Testis (tissue), 3 donors: ENCODE data around the gene HOXB1. TPM values are rescaled to one million over a fixed set of nuclear protein-coding genes. Genes with fewer than 3 reads are reported as not detected.

ENCODE experiments used
- DNase-seq: peaks from one replicate; pipeline ENCODE4 v3.0.0-alpha.2; 2019
- H3K27ac ChIP-seq, 2 donors: fragments of 200-600 bp; sonication (generic); one replicate each; pipeline ENCODE4 v1.5.1; 2019
- H3K27me3 ChIP-seq: fragments of 200-600 bp; sonication (generic); one replicate; pipeline ENCODE4 v1.5.1; 2019
- H3K36me3 ChIP-seq: fragments of 200-600 bp; sonication (generic); one replicate; pipeline ENCODE4 v1.5.1; 2017; ENCODE audit warnings: low read depth; ENCODE audit errors: missing control alignments
- H3K4me1 ChIP-seq: fragments of 200-600 bp; sonication (generic); one replicate; pipeline ENCODE4 v1.5.1; 2019
- H3K4me3 ChIP-seq, 2 donors: fragments of 200-600 bp; sonication (generic); one replicate each; pipeline ENCODE4 v1.5.1; 2017 to 2019
- H3K9me3 ChIP-seq: fragments of 200-600 bp; sonication (generic); one replicate; pipeline ENCODE4 v1.5.1; 2017
- CTCF ChIP-seq, 3 experiments: fragments of 450-650 bp in 2 of 3; fragments of 200-600 bp in 1 of 3; sonication (generic) in 1 of 3; IDR thresholded peaks; one replicate each; pipeline ENCODE4 v1.5.1; 2016 to 2019; ENCODE audit warnings: antibody characterized with exemption in 3 of 3, mild to moderate bottlenecking in 2 of 3, moderate library complexity in 1 of 3
- POLR2A ChIP-seq: fragments of 450-650 bp; IDR thresholded peaks from one replicate; pipeline ENCODE4 v1.6.1; 2017; ENCODE audit warnings: antibody characterized with exemption, mild to moderate bottlenecking, moderate library complexity
- WGBS, 2 donors: methylation state at CpG; one replicate each; pipeline ENCODE4 v1.1.5; 2018; 5-methylcytosine and 5-hydroxymethylcytosine counted together
- intact Hi-C: fragments of 100-400 bp; cut with DNase I; formaldehyde crosslinking; loops from one replicate; pipeline ENCODE4 v1.15.1; 2023; ENCODE audit warnings: low total_unique reads
- polyA plus RNA-seq: library from polyadenylated mRNA; stranded (reverse); fragments of 350-450 nt; fragmentation: Illumina TruSeq; extraction: RNeasy Lipid Tissue Mini Kit (QIAGEN cat#74804); gene quantifications from one replicate; pipeline ENCODE4 v1.2.3, GENCODE V29; 2014; ENCODE audit warnings: low read depth, low replicate concordance; ENCODE audit not compliant: insufficient read depth
- total RNA-seq, 2 donors: library from RNA; depleted of rRNA; stranded (reverse); fragments of >200 nt; gene quantifications; one replicate each; pipeline ENCODE4 v1.2.3, GENCODE V29; 2016

Gene HOXB1
- total and polyA plus RNA-seq, 3 donors from 2014 or later = 1.1 TPM; not detected in 2

- H3K4me3 ChIP-seq = no peak overlapping the region
- DNase-seq = no peak
- H3K27ac ChIP-seq = no peak overlapping the region
- H3K4me1 ChIP-seq = no peaks in the 10 kb centered on the region
- 79 to 82% methylated on average over 5 of the region's 5 CpGs for WGBS, 2 donors
- no peaks in the 10 kb centered on the region for H3K36me3 ChIP-seq
- H3K9me3 ChIP-seq = no peaks in the 10 kb centered on the region
- H3K27me3 ChIP-seq = no peaks in the 10 kb centered on the region
- TF ChIP-seq CTCF (IDR thresholded peaks at IDR 0.05) (no peak), POLR2A (no peak)
- intact Hi-C loops = no loop called here
Measured at GRCh38 chr17:48506246-48506645, 24.6 kb downstream of the HOXB1 start.

GRCh38 chr17:48505788-48506187 lies 25.0 kb downstream of the HOXB1 start:
- no peaks in the 10 kb centered on the region for H3K27me3 ChIP-seq
- no peak overlapping the region for H3K4me3 ChIP-seq
- no peak for DNase-seq
- H3K4me1 ChIP-seq = no peaks in the 10 kb centered on the region
- H3K9me3 ChIP-seq = no peaks in the 10 kb centered on the region
- 45 to 56% methylated on average over 1 of the region's 1 CpG for WGBS, 2 donors
- intact Hi-C loops = no loop called here
- H3K36me3 ChIP-seq = no peaks in the 10 kb centered on the region
- TF ChIP-seq CTCF (IDR thresholded peaks at IDR 0.05) (no peak), POLR2A (no peak)
- no peak overlapping the region for H3K27ac ChIP-seq

GRCh38 chr17:48504953-48505352 lies 25.9 kb downstream of the HOXB1 start:
- Histone ChIP-seq H3K9me3 (no peaks in the 10 kb centered on the region), H3K27ac (no peak overlapping the region), H3K4me3 (no peak overlapping the region), H3K36me3 (no peaks in the 10 kb centered on the region), H3K4me1 (no peaks in the 10 kb centered on the region), H3K27me3 (no peaks in the 10 kb centered on the region)
- TF ChIP-seq CTCF (IDR thresholded peaks at IDR 0.05) = no peak
- no peak for TF ChIP-seq POLR2A
- 96% methylated on average over 2 of the region's 2 CpGs for WGBS, 2 donors
- intact Hi-C loops = no loop called here
- DNase-seq = no peak

- Histone ChIP-seq H3K36me3 (no peaks in the 10 kb centered on the region), H3K4me1 (no peaks in the 10 kb centered on the region), H3K27me3 (no peaks in the 10 kb centered on the region), H3K4me3 (no peak overlapping the region), H3K27ac (no peak overlapping the region), H3K9me3 (no peaks in the 10 kb centered on the region)
- WGBS, 2 donors = 54 to 68% methylated on average over 5 of the region's 5 CpGs
- intact Hi-C loops = no loop called here
- no peak for DNase-seq
- no peak for TF ChIP-seq CTCF (IDR thresholded peaks at IDR 0.05)
- no peak for TF ChIP-seq POLR2A
Measured at GRCh38 chr17:48503747-48504146, 27.1 kb downstream of the HOXB1 start.

GRCh38 chr17:48502901-48503300 lies 27.9 kb downstream of the HOXB1 start:
- DNase-seq = no peak
- TF ChIP-seq CTCF (IDR thresholded peaks at IDR 0.05) = no peak
- no peak for TF ChIP-seq POLR2A
- 77 to 81% methylated on average over 4 of the region's 4 CpGs for WGBS, 2 donors
- Histone ChIP-seq H3K27ac (no peak overlapping the region), H3K4me1 (no peaks in the 10 kb centered on the region), H3K36me3 (no peaks in the 10 kb centered on the region), H3K4me3 (no peak overlapping the region), H3K9me3 (no peaks in the 10 kb centered on the region), H3K27me3 (no peaks in the 10 kb centered on the region)
- intact Hi-C loops = no loop called here
